Thyroid gland (tissue), 4 donors: ENCODE data around the gene CREG2. TPM values are rescaled to one million over a fixed set of nuclear protein-coding genes. Genes with fewer than 3 reads are reported as not detected.
"Not testable (repeated sequence)": the region's sequence is repeated elsewhere in the genome, so short reads cannot be mapped to it uniquely, and the experiment has no call there.

Source experiments
- DNase-seq, 2 donors: peaks; one replicate each; pipeline ENCODE4 v3.0.0-alpha.2; 2019
- H3K27ac ChIP-seq, 3 donors: fragments of 200-600 bp; sonication (generic); 1 replicate in 2 of 3; 2 replicates in 1 of 3; pipeline ENCODE4 v1.5.1; 2016 to 2019; ENCODE audit warnings: mild to moderate bottlenecking in 1 of 3, moderate library complexity in 1 of 3
- H3K27me3 ChIP-seq: fragments of 200-600 bp; sonication (generic); one replicate; pipeline ENCODE4 v1.5.1; 2019
- H3K36me3 ChIP-seq, 2 donors: fragments of 200-600 bp; sonication (generic); one replicate each; pipeline ENCODE4 v1.5.1; 2016 to 2019
- H3K4me1 ChIP-seq, 2 donors: fragments of 200-600 bp; sonication (generic); one replicate each; pipeline ENCODE4 v1.5.1; 2017 to 2019
- H3K4me3 ChIP-seq, 3 donors: fragments of 200-600 bp; sonication (generic); replicated peaks in 1 of 3; 1 replicate in 2 of 3; 2 replicates in 1 of 3; pipeline ENCODE4 v1.5.1; 2016; ENCODE audit warnings: mild to moderate bottlenecking in 1 of 3
- H3K9me3 ChIP-seq: fragments of 200-600 bp; sonication (generic); one replicate; pipeline ENCODE4 v1.5.1; 2017
- CTCF ChIP-seq, 6 experiments: fragments of 200-600 bp in 3 of 6; fragments of 450-650 bp in 3 of 6; sonication (generic) in 3 of 6; IDR thresholded peaks; one replicate each; pipeline ENCODE4 v1.5.1; 2016 to 2019; ENCODE audit warnings: antibody characterized with exemption in 6 of 6, mild to moderate bottlenecking in 2 of 6, inconsistent platforms in 1 of 6, moderate library complexity in 1 of 6
- POLR2A ChIP-seq, 2 donors: fragments of 450-650 bp; IDR thresholded peaks; one replicate each; pipeline ENCODE4 v1.6.1; 2017; ENCODE audit warnings: antibody characterized with exemption in 2 of 2, mild to moderate bottlenecking in 2 of 2, moderate library complexity in 1 of 2
- WGBS, 2 donors: methylation state at CpG; one replicate each; pipeline ENCODE4 v1.1.5; 2017; 5-methylcytosine and 5-hydroxymethylcytosine counted together
- intact Hi-C: fragments of 100-400 bp; cut with DNase I; formaldehyde crosslinking; loops from one replicate; pipeline ENCODE4 v1.15.1; 2023
- total RNA-seq, 4 donors: library from RNA; depleted of rRNA; stranded (reverse); fragments of >200 nt; gene quantifications; one replicate each; pipeline ENCODE4 v1.2.3, GENCODE V29; 2016

CREG2 gene
- total RNA-seq, 4 donors from 2014 or later: not detected

GRCh38 chr2:101357376-101357775 is 29.9 kb downstream of the CREG2 start:
- no peak for DNase-seq
- intact Hi-C loops: no loop called here
- Histone ChIP-seq H3K27ac (no peak overlapping the region), H3K4me3 (no peak overlapping the region), H3K27me3 (no peaks in the 10 kb centered on the region), H3K9me3 (no peaks in the 10 kb centered on the region), H3K36me3 (no peaks in the 10 kb centered on the region), H3K4me1 (no peaks in the 10 kb centered on the region)
- TF ChIP-seq POLR2A (IDR thresholded peaks at IDR 0.05) (no peak), CTCF (IDR thresholded peaks at IDR 0.05) (no peak)

GRCh38 chr2:101356521-101356920 is 30.8 kb downstream of the CREG2 start:
- Histone ChIP-seq H3K27ac (no peak overlapping the region), H3K36me3 (no peaks in the 10 kb centered on the region), H3K4me3 (no peak overlapping the region), H3K9me3 (no peaks in the 10 kb centered on the region), H3K4me1 (no peaks in the 10 kb centered on the region), H3K27me3 (no peaks in the 10 kb centered on the region)
- TF ChIP-seq CTCF (IDR thresholded peaks at IDR 0.05): no peak
- no peak for TF ChIP-seq POLR2A (IDR thresholded peaks at IDR 0.05)
- intact Hi-C loops: no loop called here
- no peak for DNase-seq
- WGBS, 2 donors: 84 to 89% methylated on average over 2 of the region's 2 CpGs

GRCh38 chr2:101356055-101356454 is 31.2 kb downstream of the CREG2 start:
- 86 to 93% methylated on average over 6 of the region's 6 CpGs for WGBS, 2 donors
- H3K36me3 ChIP-seq: no peaks in the 10 kb centered on the region
- no peak overlapping the region for H3K27ac ChIP-seq

GRCh38 chr2:101355401-101356054 is 31.8 kb downstream of the CREG2 start:
- TF ChIP-seq POLR2A (IDR thresholded peaks at IDR 0.05): no peak
- TF ChIP-seq CTCF (IDR thresholded peaks at IDR 0.05): no peak
- no peak overlapping the region for H3K27ac ChIP-seq
- no peaks in the 10 kb centered on the region for H3K4me1 ChIP-seq
- no peaks in the 10 kb centered on the region for H3K9me3 ChIP-seq
- no peaks in the 10 kb centered on the region for H3K27me3 ChIP-seq
- intact Hi-C loops: no loop called here
- H3K36me3 ChIP-seq: no peaks in the 10 kb centered on the region
- no peak for DNase-seq
- 84% methylated on average over 10 of the region's 10 CpGs for whole genome bisulfite sequencing, 2 donors
- no peak overlapping the region for H3K4me3 ChIP-seq

More at GRCh38 chr2:101356055-101356454, 31.2 kb downstream of the CREG2 start:
- H3K4me3 ChIP-seq: no peak overlapping the region
- no peaks in the 10 kb centered on the region for H3K9me3 ChIP-seq
- no peaks in the 10 kb centered on the region for H3K4me1 ChIP-seq
- intact Hi-C loops: no loop called here
- no peak for DNase-seq
- TF ChIP-seq CTCF (IDR thresholded peaks at IDR 0.05) (no peak), POLR2A (IDR thresholded peaks at IDR 0.05) (no peak)
- H3K27me3 ChIP-seq: no peaks in the 10 kb centered on the region

GRCh38 chr2:101354420-101355311 is 32.6 kb downstream of the CREG2 start:
- no peak for TF ChIP-seq POLR2A (IDR thresholded peaks at IDR 0.05)
- TF ChIP-seq CTCF (IDR thresholded peaks at IDR 0.05): no peak
- Histone ChIP-seq H3K4me1 (no peaks in the 10 kb centered on the region), H3K27me3 (no peaks in the 10 kb centered on the region), H3K27ac (no peak overlapping the region), H3K4me3 (no peak overlapping the region), H3K9me3 (no peaks in the 10 kb centered on the region), H3K36me3 (no peaks in the 10 kb centered on the region)
- DNase-seq: peak; percentile 18 to 41
- 72 to 80% methylated on average over 19 to 21 of the region's 21 CpGs for WGBS, 2 donors
- intact Hi-C loops: no loop called here

GRCh38 chr2:101352631-101353030 is 34.7 kb downstream of the CREG2 start:
- DNase-seq, intact Hi-C loops: not testable (repeated sequence)

More at GRCh38 chr2:101352631-101353030, 34.7 kb downstream of the CREG2 start:
- H3K4me3 ChIP-seq, H3K27ac ChIP-seq, H3K4me1 ChIP-seq, H3K36me3 ChIP-seq, H3K27me3 ChIP-seq, H3K9me3 ChIP-seq: not testable (repeated sequence)
- WGBS, 2 donors: 82 to 89% methylated on average over 4 of the region's 4 CpGs
